IPS DF 4.7 (cell line): ENCODE measurements around the gene TRIO.

Experiments
- DNase-seq: peaks from one replicate; pipeline ENCODE4 v3.0.0-alpha.2; 2013; ENCODE audit warnings: low spot score; ENCODE audit errors: extremely low read depth

The TRIO gene

DNA sequence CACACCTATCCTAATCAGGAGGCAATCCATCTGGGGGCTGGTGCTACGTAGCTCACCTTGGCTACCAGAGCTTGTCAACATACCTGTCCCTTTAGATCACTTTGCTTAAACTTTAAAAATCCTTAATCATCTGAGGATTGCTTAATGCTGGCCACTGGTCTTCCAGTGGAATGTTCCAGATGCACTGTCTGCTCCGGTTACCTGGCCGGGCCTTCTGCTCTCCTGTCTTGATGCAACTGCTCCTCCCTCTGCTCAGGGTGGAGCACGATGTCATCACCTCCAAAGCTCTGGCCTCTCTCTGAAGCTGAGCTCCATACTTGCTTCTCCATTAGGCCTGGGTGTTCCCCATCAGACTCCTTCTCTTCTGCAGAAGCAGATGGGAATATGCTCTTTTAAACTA lies 331.9 kb downstream of the TRIO start:
- DNase-seq, result no peak

DNA sequence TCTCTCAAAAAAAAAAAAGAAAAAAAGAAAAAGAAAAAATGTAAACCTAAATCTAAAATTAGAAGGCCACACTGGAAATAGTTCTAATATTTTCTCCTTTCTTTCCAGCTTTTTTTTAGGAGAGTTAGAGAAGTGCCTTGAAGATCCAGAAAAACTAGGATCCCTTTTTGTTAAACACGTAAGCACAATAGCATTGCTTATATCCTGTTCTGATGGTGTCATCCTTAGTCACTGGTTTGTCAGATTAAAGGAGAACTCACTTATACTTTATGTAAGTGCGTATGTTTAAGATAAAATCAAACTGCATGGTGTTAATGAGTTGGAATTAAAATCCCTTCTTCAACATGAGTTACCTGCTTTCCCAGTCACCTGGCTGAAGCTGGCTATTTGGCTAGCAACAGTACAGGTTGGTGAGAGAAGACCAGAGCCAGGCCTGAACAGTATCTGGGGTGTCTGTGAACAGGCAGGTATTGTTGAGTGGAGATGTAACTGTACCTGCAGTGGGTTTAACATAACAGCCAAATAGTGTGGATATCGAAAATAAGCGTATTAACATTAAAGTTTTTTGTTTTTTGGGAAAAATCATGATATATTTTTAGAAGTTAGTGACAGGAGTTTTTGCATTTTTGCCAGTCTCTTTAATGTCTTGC lies 333.8 kb downstream of the TRIO start:
- DNase-seq, result no peak

DNA sequence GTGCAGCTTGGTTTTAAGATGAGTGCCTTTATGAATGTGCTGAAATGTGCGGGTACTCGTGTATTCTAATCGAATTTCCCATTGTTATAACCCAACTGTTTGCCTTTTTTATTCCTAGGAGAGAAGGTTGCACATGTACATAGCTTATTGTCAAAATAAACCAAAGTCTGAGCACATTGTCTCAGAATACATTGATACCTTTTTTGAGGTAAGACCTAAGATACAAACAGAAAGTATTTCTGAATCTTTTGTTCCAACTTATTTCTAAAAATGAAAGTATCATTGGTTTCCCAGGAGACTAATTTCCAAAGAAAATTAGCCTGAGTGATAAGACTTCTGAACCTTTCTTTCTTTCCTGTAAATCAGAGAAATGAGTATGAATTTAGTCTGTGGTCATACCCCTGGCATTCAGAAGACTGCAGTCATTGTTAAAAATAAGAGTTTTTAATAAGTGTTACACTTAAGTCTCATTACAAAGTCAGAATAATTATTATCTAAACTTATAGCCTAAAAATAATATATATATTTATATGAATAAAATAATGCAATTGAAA lies 336.1 kb downstream of the TRIO start:
- DNase-seq, result no peak

DNA sequence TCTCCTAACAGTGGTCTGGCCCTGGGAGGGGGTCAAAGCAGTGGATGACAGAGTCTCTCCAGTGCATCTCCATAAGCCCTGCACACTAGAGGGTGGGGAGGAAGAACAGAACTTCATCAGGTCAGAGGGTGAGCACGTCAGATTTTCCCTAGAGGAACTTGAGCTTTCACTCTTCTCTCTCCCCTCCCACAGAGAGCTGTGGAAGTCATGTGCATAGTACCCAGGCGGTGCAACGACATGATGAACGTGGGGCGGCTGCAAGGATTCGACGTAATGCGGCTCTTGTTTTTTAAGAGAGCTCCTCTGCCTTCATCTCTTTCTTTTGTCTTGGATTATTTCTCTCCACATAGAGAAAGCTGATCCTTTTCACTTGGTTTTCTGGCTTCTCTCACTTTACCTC lies 338.2 kb downstream of the TRIO start:
- no peak for DNase-seq

DNA sequence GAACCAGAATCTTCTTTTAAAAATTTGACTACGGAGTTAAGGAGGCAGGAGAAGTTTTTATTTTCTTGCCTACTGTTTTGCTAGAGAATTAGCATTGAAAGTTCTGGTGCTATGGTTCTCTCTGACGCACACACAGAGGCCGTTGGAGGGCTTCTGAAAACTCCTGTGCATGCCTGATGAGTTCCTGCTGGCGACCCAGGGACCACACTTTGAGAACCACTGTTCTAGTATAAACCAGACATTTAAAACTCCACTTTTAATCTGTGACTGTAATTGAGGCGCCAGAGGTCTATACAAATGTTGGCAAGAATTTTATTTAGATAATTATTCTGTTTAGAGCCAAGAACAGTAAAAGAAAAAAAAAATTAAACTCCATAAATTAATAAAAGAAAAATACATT lies 338.9 kb downstream of the TRIO start:
- DNase-seq, result no peak

DNA sequence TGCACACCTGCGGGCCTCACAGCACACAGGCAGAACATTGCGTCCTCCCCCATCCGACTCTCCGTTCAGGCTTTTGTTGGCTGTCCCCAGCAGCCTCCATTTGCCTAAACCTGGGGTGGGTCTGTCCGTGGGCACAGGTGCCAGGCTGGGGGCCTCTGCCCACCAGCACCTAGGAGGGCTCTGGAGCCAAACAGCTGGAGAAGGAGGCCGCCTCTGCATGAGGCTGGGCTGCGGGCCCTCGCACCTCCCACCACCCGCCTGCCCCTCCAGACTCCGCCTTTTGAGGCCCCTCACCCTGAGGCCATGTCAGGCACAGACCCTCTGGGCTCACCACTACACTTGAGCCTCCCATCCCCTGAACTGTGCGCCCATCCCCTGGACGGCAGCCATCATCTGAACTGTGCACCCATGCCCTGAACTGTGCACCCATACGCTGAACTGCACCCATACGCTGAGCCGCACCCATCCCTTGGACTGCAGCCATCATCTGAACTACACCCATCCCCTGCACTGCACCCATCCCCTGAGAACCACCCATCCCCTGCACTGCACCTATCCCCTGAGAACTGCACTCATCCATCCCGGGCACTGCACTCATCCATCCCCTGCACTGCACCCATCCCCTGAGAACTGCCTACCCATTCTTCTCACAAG lies 340.5 kb downstream of the TRIO start:
- no peak for DNase-seq

DNA sequence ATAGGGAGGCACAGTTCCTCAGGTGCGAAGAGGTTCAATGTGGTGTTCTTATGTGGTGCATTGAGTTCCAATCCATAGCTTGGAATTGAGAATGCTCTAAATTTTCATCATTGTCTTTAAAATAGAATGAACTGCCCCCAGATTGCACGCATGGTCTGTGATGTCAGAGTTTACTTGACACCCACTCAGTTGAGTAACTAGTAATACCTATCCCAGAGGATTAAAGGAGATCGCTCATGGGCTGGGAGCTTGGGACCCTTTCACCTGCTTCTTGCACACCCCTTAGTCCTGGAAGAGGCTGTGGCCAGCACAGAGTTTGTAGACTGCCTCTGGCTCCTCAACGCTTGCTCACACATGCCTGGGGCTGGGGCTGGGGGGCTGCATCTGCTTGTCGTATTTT lies 343.3 kb downstream of the TRIO start:
- no peak for DNase-seq

DNA sequence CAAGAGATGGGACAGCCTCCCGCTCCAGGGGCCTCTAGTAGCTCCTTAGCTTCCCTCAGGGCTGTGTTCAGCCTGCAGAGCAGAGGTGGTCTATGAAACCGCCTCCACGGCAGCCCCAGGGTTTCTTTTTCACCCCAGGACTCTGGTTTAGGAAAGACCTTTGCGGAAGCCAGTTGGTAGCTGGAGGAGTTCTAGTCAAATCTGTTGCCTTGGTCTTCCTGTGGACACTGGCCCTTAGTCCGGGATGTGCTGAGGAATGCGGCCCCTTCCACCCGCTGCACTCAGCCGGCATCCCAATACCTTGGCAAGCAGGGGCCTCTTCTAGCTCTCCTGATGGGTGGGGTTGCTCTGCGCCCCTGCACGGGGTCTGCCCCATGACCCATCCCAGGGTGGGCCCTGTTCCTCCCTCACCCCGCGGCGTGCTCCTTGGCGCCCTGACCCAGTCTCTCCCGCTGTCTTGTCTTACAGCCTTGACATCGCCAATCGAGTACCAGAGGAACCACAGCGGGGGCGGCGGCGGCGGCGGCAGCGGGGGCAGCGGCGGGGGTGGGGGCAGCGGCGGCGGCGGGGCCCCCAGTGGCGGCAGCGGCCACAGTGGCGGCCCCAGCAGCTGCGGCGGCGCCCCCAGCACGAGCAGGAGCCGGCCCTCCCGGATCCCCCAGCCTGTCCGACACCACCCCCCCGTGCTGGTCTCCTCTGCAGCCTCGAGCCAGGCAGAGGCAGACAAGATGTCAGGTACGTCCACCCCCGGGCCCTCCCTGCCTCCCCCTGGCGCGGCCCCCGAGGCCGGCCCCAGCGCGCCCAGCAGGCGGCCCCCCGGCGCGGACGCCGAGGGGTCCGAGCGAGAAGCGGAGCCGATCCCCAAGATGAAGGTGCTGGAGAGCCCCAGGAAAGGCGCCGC lies 344.1 kb downstream of the TRIO start:
- DNase-seq, result no peak

DNA sequence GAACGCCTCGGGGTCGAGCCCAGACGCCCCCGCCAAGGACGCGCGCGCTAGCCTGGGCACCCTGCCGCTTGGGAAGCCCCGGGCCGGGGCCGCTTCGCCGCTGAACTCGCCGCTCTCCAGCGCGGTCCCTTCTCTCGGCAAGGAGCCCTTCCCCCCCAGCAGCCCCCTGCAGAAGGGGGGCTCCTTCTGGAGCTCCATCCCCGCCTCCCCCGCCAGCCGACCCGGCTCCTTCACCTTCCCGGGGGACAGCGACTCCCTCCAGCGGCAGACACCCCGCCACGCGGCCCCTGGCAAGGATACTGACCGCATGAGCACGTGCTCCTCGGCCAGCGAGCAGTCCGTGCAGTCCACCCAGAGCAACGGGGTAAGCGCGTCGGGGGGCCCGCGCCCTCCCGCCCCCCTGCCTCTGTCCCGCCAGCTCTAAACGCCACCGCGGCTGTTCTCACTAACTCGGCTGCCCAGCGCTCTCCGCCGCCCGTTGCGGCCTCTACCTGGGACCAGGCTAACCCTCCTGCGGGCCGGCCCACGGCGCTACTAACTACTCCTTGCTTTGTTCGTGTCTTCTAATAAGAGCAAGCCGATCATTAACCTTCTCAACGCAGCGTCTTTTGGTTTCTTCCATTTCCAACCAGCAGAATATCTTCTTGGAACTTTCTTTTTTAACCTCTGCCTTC lies 344.9 kb downstream of the TRIO start:
- DNase-seq, result no peak

DNA sequence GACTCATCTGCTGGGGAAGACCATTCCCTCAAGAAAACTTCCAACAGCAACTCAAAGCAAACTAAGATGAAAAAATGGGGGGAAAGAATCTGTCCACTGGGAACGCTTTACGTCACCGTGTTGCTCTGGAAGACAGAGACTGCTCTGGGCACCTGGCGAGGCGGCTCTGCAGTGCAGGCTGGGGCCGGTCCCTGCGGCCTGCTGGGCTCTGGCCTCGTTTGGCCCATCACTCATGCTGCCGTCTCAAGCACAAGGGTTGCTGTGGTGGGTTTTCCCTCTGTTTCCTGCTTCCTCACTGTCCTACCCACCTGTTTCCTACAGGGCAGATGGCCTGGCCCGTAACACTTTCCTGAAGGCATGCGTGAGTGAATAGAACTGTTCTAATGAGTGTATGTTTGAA lies 345.6 kb downstream of the TRIO start:
- no peak for DNase-seq

DNA sequence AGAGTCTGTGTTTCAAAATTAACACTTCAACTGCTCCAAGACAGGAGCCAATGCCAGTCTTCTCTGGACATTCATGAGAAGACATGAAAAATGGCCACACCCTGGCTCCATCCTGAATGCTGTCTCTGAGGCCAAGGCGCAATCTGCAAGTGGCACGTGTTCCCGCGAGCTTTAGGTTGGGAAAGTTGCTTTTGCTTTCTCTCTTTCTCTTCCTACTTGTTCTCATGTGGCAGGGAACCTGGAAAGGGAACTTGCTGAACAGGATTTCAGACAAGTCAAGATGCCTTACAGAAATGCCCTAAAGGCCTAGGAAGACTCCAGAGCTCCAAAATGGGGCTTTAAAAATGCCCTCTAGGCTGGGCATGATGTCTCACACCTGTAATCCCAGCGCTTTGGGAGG lies 346.5 kb downstream of the TRIO start:
- DNase-seq, result no peak

DNA sequence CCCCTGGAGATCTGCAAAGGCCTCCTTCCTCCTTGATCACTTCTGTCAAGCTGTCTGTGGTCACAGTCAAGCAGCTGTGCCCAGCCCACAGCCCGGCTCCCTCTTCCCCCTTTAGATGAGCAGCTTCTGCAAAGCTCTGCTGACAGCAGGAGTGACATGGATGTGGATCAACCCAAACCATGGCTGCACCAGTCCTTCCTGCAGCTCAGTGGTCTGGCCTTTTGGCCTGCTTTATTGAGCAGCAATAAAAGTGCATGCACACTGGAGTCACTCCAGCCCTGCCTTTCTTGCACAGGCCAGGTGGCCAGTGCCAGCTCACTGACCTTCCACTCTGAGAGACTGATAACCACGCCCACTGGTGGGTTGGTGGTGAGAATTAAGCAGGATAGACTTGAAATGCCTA lies 347.2 kb downstream of the TRIO start:
- no peak for DNase-seq

DNA sequence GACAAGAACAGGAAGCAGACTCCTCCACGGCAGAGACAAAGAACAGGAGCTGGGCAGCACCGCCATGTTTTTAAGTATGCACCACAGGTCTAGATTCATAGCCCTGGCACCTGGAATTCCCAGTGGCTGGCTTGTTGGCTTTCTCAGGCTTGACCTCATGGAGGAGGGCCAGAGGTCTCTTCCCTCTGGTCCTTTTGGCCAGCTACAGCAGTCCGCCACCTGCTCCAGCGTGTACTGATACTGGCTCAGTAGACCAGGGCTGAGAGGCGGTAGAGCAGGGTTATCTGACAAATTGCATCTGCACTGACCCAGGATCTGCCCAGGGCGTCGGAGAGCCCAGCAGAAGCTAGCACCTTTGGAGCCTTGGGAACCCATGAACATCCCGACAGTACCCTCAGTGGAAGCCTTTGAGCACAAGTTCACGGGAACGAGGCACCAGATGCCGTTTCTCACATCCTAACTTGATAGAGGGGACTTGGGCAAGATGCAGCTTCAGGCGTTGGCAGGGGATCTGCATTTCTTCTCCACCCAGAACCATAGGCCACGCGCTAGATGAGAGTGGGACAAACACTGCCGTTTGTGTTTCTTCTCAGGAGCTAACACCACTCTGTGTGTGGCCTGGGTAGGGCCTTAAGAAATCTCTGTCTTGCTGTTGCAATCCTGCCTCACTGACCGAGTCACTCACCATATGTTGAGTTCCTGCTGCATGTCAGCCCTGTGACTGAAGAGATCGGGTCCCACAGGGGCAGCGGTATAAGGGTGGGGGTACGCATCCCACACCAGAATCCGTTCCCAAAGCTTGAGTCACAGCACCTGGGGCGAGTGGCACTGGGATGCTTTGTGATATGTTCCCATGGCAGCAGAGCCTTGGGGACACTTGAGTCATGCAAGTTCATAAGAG lies 348.1 kb downstream of the TRIO start:
- no peak for DNase-seq

DNA sequence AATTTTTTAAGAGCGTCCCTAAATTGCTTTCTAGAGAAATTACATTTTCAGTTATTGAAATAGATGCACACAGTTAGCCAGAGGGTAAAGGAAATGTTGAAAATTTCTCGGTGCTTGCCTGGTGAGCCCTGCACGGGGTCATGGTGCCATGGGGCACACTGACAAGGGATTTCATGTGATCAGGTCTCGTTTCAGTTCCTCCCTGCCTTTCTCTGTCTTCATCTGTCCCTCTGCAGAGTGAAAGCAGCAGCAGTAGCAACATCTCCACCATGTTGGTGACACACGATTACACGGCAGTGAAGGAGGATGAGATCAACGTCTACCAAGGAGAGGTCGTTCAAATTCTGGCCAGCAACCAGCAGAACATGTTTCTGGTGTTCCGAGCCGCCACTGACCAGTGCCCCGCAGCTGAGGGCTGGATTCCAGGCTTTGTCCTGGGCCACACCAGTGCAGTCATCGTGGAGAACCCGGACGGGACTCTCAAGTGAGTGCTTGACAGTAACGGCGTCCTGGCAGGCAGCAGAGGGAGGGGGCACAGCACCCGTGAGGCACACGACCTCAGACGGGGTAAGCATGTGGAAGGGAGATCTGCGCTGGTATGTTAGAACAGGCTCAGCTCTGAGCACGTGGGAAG lies 349.3 kb downstream of the TRIO start:
- DNase-seq, result no peak

DNA sequence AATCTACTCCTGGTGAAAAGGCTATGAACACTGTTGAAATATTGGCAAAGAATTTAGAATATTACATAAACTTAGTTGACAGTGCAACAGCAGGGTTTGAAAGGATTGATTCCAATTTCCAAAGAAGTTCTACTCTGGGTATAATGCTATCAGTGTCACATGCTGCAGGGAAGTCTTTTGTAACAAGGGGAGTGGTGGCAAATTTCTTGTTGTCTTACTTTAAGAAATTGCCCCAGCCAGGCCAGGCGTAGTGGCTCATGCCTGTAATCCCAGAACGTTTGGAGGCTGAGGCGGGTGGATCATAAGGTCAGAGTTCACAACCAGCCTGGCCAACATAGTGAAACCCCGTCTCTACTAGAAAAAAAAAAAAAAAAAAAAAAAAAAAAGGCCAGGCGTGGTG lies 352.2 kb downstream of the TRIO start:
- DNase-seq, result no peak

DNA sequence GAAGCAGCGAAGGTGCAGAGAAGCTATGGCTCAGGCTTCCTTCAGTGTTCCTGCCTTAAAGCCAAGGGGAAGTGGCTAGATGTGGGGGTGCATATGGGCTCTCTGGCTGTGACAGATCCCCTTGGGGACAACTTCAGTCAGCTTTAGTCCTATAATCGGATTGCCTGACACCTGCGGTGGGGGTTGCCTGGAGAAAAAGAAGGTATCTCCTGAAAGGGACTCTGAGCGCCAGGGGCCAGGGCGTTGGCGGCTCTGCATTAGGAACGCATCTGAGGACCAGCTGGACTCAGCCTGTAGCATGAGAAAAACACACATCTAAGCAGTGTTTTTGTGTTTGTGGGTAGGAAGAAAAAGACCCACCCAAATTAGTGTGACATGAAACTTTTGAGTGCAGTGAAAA lies 354.2 kb downstream of the TRIO start:
- no peak for DNase-seq

DNA sequence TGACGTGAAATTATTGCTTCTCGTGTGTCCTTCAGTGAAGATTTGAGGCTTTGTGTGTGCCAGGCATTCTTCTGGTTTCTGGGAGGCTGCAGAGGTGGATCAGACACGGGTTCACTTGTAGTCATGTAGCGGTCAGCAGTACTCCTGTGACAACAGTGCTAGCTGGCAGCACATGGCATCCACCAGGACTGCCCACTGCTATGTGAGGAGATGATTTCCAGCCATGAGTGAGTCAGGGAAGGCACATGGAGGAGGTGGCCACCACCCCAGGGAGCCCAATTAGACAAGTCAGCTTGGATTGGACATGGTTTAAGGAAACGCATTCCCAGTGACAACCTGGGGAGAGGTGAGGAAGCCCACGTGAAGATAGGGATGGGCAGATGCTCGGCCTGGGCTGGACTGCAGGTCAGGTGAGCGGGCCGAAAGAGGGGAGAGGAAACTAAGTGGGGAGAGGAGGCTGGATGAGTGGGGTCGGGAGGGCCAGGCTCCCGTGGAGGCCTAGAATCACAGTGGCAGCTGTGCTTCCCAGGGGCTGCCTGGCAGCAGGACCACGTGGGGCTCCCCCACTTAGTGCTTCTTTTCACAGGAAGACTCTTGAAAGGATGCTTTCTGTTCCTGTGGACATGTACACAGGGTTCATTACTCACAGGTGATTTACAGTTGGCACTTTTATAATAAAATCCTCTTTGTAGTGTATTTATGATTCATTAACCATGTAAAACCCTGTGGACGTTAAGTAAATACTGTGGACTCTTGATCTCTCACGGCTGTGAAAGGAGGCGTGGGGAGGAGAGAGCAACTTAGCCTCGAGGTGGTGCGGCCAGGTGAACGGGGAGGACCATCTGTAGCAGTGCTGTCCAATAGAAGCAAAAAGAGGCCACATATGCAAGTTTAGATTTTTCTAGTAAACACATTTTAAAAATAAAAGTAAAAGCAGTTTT lies 358.5 kb downstream of the TRIO start:
- no peak for DNase-seq

DNA sequence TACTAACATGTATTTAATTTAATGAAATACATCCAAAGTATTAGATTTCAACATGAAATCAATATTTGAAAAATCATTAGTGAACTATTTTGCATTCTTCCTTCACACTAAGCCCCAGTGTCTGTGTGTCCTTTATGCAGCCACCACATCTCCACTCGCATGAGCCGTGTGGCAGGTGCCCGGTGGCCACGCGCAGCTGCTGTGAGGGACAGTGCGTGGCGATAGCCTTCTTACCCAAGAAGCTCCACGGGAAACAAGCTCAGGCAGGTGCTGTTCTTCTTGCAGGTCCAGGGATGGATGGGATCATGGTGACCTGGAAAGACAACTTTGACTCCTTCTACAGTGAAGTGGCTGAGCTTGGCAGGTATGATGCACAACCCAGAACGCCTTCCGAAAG lies 359.1 kb downstream of the TRIO start:
- DNase-seq, result no peak
